Measurements from ENCODE around the gene KAT6B. TPM values are rescaled to one million over a fixed set of nuclear protein-coding genes. Genes with fewer than 3 reads are reported as not detected.
A peak's percentile ranks its signal among the peaks of the same experiment; 100 is the strongest.

KAT6B gene
- total and polyA plus RNA-seq, 11 donors, result 10.4 to 61.3 (median 42.9) TPM

DNA sequence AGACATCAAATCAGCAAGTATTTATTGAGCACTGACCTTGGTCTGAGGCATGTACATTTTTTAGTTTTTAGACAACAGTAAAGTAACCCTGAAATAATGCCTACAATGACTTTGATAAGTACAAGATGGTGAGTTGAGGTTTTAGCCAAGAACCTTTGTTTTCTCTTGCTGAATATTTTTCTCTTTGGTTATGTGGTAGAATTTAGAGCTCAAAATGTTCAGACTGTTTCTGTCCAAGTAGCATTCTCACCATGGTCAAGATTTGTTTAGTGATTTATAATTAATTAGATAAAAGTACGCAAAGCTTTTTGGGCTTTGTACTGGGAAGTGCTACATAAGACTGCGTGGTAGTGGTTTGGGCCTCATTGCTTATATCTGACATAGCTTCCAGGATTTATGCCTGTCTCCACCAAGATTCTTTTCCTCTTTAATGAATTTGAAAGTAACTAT lies 102.4 kb downstream of the KAT6B start:
- TF ChIP-seq, protein P1, sequence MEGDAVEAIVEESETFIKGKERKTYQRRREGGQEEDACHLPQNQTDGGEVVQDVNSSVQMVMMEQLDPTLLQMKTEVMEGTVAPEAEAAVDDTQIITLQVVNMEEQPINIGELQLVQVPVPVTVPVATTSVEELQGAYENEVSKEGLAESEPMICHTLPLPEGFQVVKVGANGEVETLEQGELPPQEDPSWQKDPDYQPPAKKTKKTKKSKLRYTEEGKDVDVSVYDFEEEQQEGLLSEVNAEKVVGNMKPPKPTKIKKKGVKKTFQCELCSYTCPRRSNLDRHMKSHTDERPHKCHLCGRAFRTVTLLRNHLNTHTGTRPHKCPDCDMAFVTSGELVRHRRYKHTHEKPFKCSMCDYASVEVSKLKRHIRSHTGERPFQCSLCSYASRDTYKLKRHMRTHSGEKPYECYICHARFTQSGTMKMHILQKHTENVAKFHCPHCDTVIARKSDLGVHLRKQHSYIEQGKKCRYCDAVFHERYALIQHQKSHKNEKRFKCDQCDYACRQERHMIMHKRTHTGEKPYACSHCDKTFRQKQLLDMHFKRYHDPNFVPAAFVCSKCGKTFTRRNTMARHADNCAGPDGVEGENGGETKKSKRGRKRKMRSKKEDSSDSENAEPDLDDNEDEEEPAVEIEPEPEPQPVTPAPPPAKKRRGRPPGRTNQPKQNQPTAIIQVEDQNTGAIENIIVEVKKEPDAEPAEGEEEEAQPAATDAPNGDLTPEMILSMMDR (IDR thresholded peaks at IDR 0.05), result no peak
- no peak for TF ChIP-seq POLR2A (IDR thresholded peaks at IDR 0.05)
- intact Hi-C loops (cut with DNase I), result no loop called here
- Histone ChIP-seq H3K27me3 (no peaks in the 10 kb centered on the region), H3K4me3 (no peak overlapping the region), H3K9me3 (no peaks in the 10 kb centered on the region), H3K4me1 (peaks cover 3 to 80% (median 48%) of the 10 kb centered on the region in 12 donors), H3K36me3 (no peaks in the 10 kb centered on the region), H3K27ac (peak overlapping the region in 9 of 12 donors; percentile 1 to 76 (median 10))
- DNase-seq (no peak), ATAC-seq (no peak)
- WGBS, 4 donors, result 78 to 87% (median 83%) methylated on average over 2 of the region's 2 CpGs

DNA sequence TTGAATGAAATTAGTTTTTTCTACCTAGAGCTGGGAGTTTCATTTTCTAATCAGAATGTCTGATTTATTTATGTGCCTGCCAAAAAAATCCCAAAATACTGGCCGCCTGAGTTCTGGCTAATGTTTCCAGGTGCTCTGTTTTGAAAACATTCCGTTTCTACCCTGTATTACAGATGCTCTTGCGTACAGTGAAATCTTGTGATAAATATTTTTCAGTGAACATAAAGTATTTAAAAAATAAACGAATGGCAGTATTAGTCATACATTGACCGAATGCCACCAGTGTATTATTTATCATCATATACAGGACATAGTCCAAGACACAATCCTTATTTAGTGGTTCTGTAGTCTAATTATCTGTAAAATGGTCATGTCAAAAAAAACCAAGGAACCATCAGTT lies 102.8 kb downstream of the KAT6B start:
- intact Hi-C loops (cut with DNase I), result no loop called here
- DNase-seq (no peak), ATAC-seq (no peak)
- no peaks in the 10 kb centered on the region for H3K27me3 ChIP-seq
- TF ChIP-seq POLR2A (IDR thresholded peaks at IDR 0.05), result no peak
- TF ChIP-seq, protein P1 (IDR thresholded peaks at IDR 0.05), result no peak
- no peak overlapping the region for H3K4me3 ChIP-seq
- H3K36me3 ChIP-seq, result no peaks in the 10 kb centered on the region
- H3K9me3 ChIP-seq, result no peaks in the 10 kb centered on the region
- 67 to 78% (median 73%) methylated on average over 5 of the region's 5 CpGs for WGBS, 4 donors
- H3K4me1 ChIP-seq, result peaks cover 0 to 78% (median 44%) of the 10 kb centered on the region in 12 donors
- peak overlapping the region in 9 of 12 donors; percentile 1 to 76 (median 10) for H3K27ac ChIP-seq

DNA sequence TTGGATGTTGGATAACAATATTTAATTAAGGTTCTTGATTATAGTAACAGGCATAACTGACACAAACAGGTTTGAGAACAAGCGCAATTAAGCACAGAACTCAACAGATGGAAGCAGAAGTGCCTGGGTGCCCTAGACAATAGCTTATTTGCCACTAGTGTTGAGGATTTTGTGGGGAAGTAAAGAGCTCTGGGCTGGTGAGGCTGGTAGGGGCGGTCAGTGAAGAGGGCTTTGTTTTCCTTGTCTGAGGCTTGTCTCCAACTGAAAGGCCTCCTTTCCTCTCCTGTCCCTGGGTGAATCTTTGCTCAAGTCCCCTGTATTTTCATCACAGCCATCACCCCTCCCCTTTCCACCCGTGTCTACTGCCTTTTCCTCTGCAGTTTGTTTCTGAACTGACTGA lies 104.6 kb downstream of the KAT6B start:
- TF ChIP-seq, protein P1 (IDR thresholded peaks at IDR 0.05), result no peak
- TF ChIP-seq POLR2A (IDR thresholded peaks at IDR 0.05), result no peak
- Histone ChIP-seq H3K9me3 (no peaks in the 10 kb centered on the region), H3K27ac (peak overlapping the region in 1 of 12 donors; percentile 76), H3K4me1 (peaks cover 0 to 62% (median 33%) of the 10 kb centered on the region in 12 donors), H3K27me3 (no peaks in the 10 kb centered on the region), H3K4me3 (no peak overlapping the region), H3K36me3 (no peaks in the 10 kb centered on the region)
- intact Hi-C loops (cut with DNase I), result no loop called here
- 74 to 88% (median 79%) methylated on average over 3 of the region's 3 CpGs for WGBS, 4 donors
- no peak for DNase-seq
- ATAC-seq, result no peak

DNA sequence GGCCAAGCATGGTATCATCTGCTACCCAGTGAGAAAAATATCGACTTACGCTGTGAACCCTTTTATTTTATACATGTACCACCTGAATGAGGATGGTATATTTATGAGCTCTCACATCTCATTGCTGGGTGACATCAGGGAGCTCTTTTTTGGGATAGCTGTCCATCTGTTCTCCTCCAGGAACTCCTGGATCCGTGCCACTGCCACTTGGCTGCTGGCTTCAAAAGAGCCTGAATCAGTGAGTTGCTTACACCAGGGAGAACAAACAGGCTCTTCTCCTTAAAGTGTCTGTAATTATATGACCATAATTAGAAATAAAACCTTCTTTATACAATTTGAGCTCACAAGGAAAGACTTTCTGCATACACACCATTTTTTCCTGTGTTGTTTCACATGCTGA lies 106.2 kb downstream of the KAT6B start:
- 63 to 76% (median 71%) methylated on average over 3 of the region's 3 CpGs for WGBS, 4 donors
- TF ChIP-seq, protein P1 (IDR thresholded peaks at IDR 0.05), result no peak
- no peak for TF ChIP-seq POLR2A (IDR thresholded peaks at IDR 0.05)
- H3K9me3 ChIP-seq, result no peaks in the 10 kb centered on the region

More for the DNA sequence above, 106.2 kb downstream of the KAT6B start:
- peak overlapping the region in 6 of 12 donors; percentile 4 to 76 (median 34) for H3K27ac ChIP-seq
- intact Hi-C loops (cut with DNase I), result no loop called here
- H3K4me3 ChIP-seq, result no peak overlapping the region
- H3K36me3 ChIP-seq, result no peaks in the 10 kb centered on the region
- H3K27me3 ChIP-seq, result no peaks in the 10 kb centered on the region
- DNase-seq (peak; percentile 58 to 83 (median 80)), ATAC-seq (peak; percentile 68 to 74 (median 71))
- peaks cover 0 to 63% (median 31%) of the 10 kb centered on the region in 12 donors for H3K4me1 ChIP-seq
